Kidney epithelial cell (primary cell): ENCODE results near the gene FUBP3. TPM values are rescaled to one million over a fixed set of nuclear protein-coding genes. Genes with fewer than 3 reads are reported as not detected.

ENCODE experiments used
- DNase-seq: peaks from one replicate; pipeline ENCODE4 v3.0.0-alpha.2; 2010; ENCODE audit warnings: low read depth
- H3K27me3 ChIP-seq: 2 replicates; pipeline ENCODE4 v1.6.0; 2011; ENCODE audit warnings: low read length; ENCODE audit not compliant: control insufficient read depth, insufficient read depth
- H3K36me3 ChIP-seq: 2 replicates; pipeline ENCODE4 v1.5.1; 2011; ENCODE audit warnings: low read length; ENCODE audit not compliant: control insufficient read depth, insufficient read depth
- H3K4me3 ChIP-seq: 2 replicates; pipeline ENCODE4 v1.5.1; 2011; ENCODE audit warnings: low read depth, mild to moderate bottlenecking, control low read depth, low read length
- CTCF ChIP-seq: IDR thresholded peaks from 2 replicates; pipeline ENCODE4 v1.5.1; 2011; ENCODE audit warnings: mild to moderate bottlenecking, moderate library complexity, low read length, control low read depth, inconsistent platforms; ENCODE audit not compliant: insufficient read depth, poor library complexity, severe bottlenecking
- total RNA-seq: library from RNA; depleted of rRNA; stranded (reverse); fragments of >200 nt; gene quantifications from 2 replicates; pipeline ENCODE4 v1.2.3, GENCODE V29; 2015

Gene FUBP3
- total RNA-seq, 1 donor from 2014 or later: 49.5 TPM

- no peak for DNase-seq
- no peaks in the 10 kb centered on the region for H3K36me3 ChIP-seq
- peaks cover 3% of the 10 kb centered on the region for H3K27me3 ChIP-seq
- TF ChIP-seq CTCF: no peak
- H3K4me3 ChIP-seq: no peak overlapping the region
Observed at GRCh38 chr9:130549093-130549735, 30.2 kb upstream of the FUBP3 start.

- H3K4me3 ChIP-seq: no peak overlapping the region
- DNase-seq: no peak
- peaks cover 3% of the 10 kb centered on the region for H3K27me3 ChIP-seq
- no peak for TF ChIP-seq CTCF
- H3K36me3 ChIP-seq: no peaks in the 10 kb centered on the region
Observed at GRCh38 chr9:130554606-130555005, 24.8 kb upstream of the FUBP3 start.

- TF ChIP-seq CTCF: no peak
- Histone ChIP-seq H3K4me3 (no peak overlapping the region), H3K27me3 (peaks cover 3% of the 10 kb centered on the region), H3K36me3 (no peaks in the 10 kb centered on the region)
- no peak for DNase-seq
Observed at GRCh38 chr9:130555061-130555460, 24.3 kb upstream of the FUBP3 start.

- peaks cover 3% of the 10 kb centered on the region for H3K27me3 ChIP-seq
- TF ChIP-seq CTCF: no peak
Observed at GRCh38 chr9:130555968-130556367, 23.4 kb upstream of the FUBP3 start.

GRCh38 chr9:130556396-130557076 lies 22.8 kb upstream of the FUBP3 start:
- Histone ChIP-seq H3K36me3 (no peaks in the 10 kb centered on the region), H3K27me3 (no peaks in the 10 kb centered on the region), H3K4me3 (no peak overlapping the region)
- TF ChIP-seq CTCF: no peak
- DNase-seq: no peak

More at GRCh38 chr9:130555968-130556367, 23.4 kb upstream of the FUBP3 start:
- no peaks in the 10 kb centered on the region for H3K36me3 ChIP-seq
- peak; percentile 16 for DNase-seq
- no peak overlapping the region for H3K4me3 ChIP-seq

- no peak for DNase-seq
- no peak for TF ChIP-seq CTCF
- H3K27me3 ChIP-seq: no peaks in the 10 kb centered on the region
- no peaks in the 10 kb centered on the region for H3K36me3 ChIP-seq
- H3K4me3 ChIP-seq: no peak overlapping the region
Observed at GRCh38 chr9:130557077-130557468, 22.3 kb upstream of the FUBP3 start.
